ENCODE measurements around the gene UBASH3A.

DNA sequence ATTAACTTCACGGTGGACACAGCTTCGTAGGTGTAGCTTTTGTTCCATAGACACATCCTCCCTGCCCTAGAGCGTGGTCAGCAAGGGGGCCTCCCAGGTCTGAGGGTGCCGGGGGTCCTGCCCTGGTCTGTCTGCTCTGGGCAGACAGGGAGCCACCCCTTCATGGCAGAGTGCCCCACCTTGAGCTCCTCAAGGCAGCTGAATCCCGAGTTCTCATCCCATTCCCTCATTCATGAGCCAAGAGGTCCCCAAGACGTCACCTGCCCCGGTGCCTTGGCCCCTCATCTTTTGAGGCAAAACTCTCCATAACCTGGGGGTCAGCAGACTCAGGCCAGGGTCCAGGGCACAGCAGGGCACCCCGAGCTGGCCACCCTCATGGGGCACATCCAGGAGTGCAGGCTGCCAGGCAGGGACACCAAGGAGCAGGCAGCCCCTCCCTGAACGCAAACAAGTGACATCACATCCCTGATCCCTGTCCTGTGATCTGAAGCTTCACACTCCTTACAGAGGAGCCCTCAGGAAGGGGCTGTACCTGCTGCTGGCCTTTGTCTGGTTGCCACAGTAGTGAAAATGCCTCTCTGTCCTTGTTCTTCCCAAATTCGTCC, 23.3 kb downstream of the UBASH3A start:
- TF ChIP-seq CTCF (IDR thresholded peaks at IDR 0.05) (no peak), POLR2AphosphoS5 (IDR thresholded peaks at IDR 0.05) (no peak), POLR2A (IDR thresholded peaks at IDR 0.05) (no peak)
